HEK293T (cell line): ENCODE data around the gene GALNS.

ENCODE experiments used
- BHLHE40 ChIP-seq: fragments of 450-650 bp; IDR thresholded peaks from 2 replicates; pipeline ENCODE4 v1.6.1; 2016; ENCODE audit warnings: mild to moderate bottlenecking, moderate library complexity, borderline replicate concordance
- ELF4 ChIP-seq: fragments of 450-650 bp; IDR thresholded peaks from 2 replicates; pipeline ENCODE4 v1.6.1; 2017; ENCODE audit warnings: antibody characterized with exemption
- FOXA1 ChIP-seq: fragments of 450-650 bp; IDR thresholded peaks from 2 replicates; pipeline ENCODE4 v1.6.1; 2016; ENCODE audit warnings: mild to moderate bottlenecking
- FOXK2 ChIP-seq: fragments of 450-650 bp; IDR thresholded peaks from 2 replicates; pipeline ENCODE4 v1.6.1; 2016; ENCODE audit warnings: mild to moderate bottlenecking
- L3MBTL2 ChIP-seq: fragments of 450-650 bp; conservative IDR thresholded peaks from 2 replicates; pipeline ENCODE4 v1.6.1; 2016; ENCODE audit warnings: mild to moderate bottlenecking
- LEF1 ChIP-seq: fragments of 450-650 bp; IDR thresholded peaks from 2 replicates; pipeline ENCODE4 v1.6.1; 2017; ENCODE audit warnings: mild to moderate bottlenecking, borderline replicate concordance
- NFRKB ChIP-seq: fragments of 450-650 bp; IDR thresholded peaks from 2 replicates; pipeline ENCODE4 v1.6.1; 2016; ENCODE audit warnings: mild to moderate bottlenecking, moderate library complexity
- PKNOX1 ChIP-seq: fragments of 450-650 bp; IDR thresholded peaks from 2 replicates; pipeline ENCODE4 v1.6.1; 2016
- SP1 ChIP-seq: fragments of 450-650 bp; IDR thresholded peaks from 2 replicates; pipeline ENCODE4 v1.6.1; 2017
- SUZ12 ChIP-seq: fragments of 450-650 bp; IDR thresholded peaks from 2 replicates; pipeline ENCODE4 v1.6.1; 2016; ENCODE audit warnings: mild to moderate bottlenecking
- TARDBP ChIP-seq: fragments of 450-650 bp; IDR thresholded peaks from 2 replicates; pipeline ENCODE4 v1.6.1; 2016

GRCh38 chr16:88822281-88823040, 34.3 kb downstream of the GALNS start:
- TF ChIP-seq SUZ12 (no peak), SP1 (no peak), BHLHE40 (no peak), FOXA1 (no peak), FOXK2 (no peak), TARDBP (no peak), LEF1 (no peak), ELF4 (no peak), NFRKB (no peak), PKNOX1 (no peak), L3MBTL2 (no peak)
